Prostate gland (tissue), 2 donors: ENCODE data around the gene ADD3.

Experiments
- POLR2AphosphoS5 ChIP-seq: sonication (generic); formaldehyde crosslinking; IDR thresholded peaks from one replicate; pipeline ENCODE4 v1.6.1; 2017; ENCODE audit warnings: antibody characterized with exemption
- TF ChIP-seq, protein P1 (sequence below), 4 experiments: fragments of 200-600 bp in 2 of 4; fragments of 450-650 bp in 2 of 4; sonication (generic) in 2 of 4; IDR thresholded peaks; 1 replicate in 3 of 4; 2 replicates in 1 of 4; pipeline ENCODE4 v1.5.1; 2016 to 2019; ENCODE audit warnings: antibody characterized with exemption in 4 of 4, mild to moderate bottlenecking in 2 of 4, moderate library complexity in 2 of 4

- TF ChIP-seq, protein P1, sequence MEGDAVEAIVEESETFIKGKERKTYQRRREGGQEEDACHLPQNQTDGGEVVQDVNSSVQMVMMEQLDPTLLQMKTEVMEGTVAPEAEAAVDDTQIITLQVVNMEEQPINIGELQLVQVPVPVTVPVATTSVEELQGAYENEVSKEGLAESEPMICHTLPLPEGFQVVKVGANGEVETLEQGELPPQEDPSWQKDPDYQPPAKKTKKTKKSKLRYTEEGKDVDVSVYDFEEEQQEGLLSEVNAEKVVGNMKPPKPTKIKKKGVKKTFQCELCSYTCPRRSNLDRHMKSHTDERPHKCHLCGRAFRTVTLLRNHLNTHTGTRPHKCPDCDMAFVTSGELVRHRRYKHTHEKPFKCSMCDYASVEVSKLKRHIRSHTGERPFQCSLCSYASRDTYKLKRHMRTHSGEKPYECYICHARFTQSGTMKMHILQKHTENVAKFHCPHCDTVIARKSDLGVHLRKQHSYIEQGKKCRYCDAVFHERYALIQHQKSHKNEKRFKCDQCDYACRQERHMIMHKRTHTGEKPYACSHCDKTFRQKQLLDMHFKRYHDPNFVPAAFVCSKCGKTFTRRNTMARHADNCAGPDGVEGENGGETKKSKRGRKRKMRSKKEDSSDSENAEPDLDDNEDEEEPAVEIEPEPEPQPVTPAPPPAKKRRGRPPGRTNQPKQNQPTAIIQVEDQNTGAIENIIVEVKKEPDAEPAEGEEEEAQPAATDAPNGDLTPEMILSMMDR (IDR thresholded peaks at IDR 0.05): no peak
- no peak for TF ChIP-seq POLR2AphosphoS5
These were observed 26.0 kb downstream of the ADD3 start for GRCh38 chr10:110033701-110034235.
